HEK293 (cell line): ENCODE data around the gene PEAK3.

Source experiments
- CTCF ChIP-seq: fragments of 450-650 bp; formaldehyde crosslinking; IDR thresholded peaks from 2 replicates; pipeline ENCODE4 v1.5.1; 2016; ENCODE audit warnings: missing biosample characterization, missing genetic modification characterization
- HOXC10 ChIP-seq: sonication (generic); formaldehyde crosslinking; IDR thresholded peaks from 2 replicates; pipeline ENCODE4 v1.8.1; 2023; ENCODE audit warnings: mild to moderate bottlenecking, missing genetic modification reagents
- MZF1 ChIP-seq: fragments of 450-650 bp; formaldehyde crosslinking; IDR thresholded peaks from 2 replicates; pipeline ENCODE4 v1.5.1; 2017; ENCODE audit warnings: missing biosample characterization, missing genetic modification characterization, borderline replicate concordance
- REST ChIP-seq: fragments of 450-650 bp; formaldehyde crosslinking; IDR thresholded peaks from 2 replicates; pipeline ENCODE4 v1.5.1; 2016; ENCODE audit warnings: missing biosample characterization, missing genetic modification characterization
- SP2 ChIP-seq: fragments of 450-650 bp; formaldehyde crosslinking; IDR thresholded peaks from 2 replicates; pipeline ENCODE4 v1.5.1; 2016; ENCODE audit warnings: missing biosample characterization, missing genetic modification characterization
- SP7 ChIP-seq: fragments of 450-650 bp; formaldehyde crosslinking; IDR thresholded peaks from 2 replicates; pipeline ENCODE4 v1.5.1; 2016; ENCODE audit warnings: missing biosample characterization, missing genetic modification characterization
- TCF7L2 ChIP-seq: IDR thresholded peaks from 2 replicates; pipeline ENCODE4 v1.6.1; 2011; ENCODE audit warnings: low read depth, mild to moderate bottlenecking, inconsistent platforms, low read length, moderate library complexity, borderline replicate concordance
- ZBTB44 ChIP-seq: fragments of 450-650 bp; IDR thresholded peaks from 2 replicates; pipeline ENCODE4 v1.5.1; 2018; ENCODE audit warnings: missing biosample characterization, mild to moderate bottlenecking, missing genetic modification characterization
- ZEB2 ChIP-seq: fragments of 450-650 bp; formaldehyde crosslinking; IDR thresholded peaks from 2 replicates; pipeline ENCODE4 v1.5.1; 2016; ENCODE audit warnings: missing biosample characterization, missing genetic modification characterization
- ZNF266 ChIP-seq: fragments of 450-650 bp; formaldehyde crosslinking; IDR thresholded peaks from 2 replicates; pipeline ENCODE4 v1.5.1; 2016; ENCODE audit warnings: missing biosample characterization, missing genetic modification characterization, low read depth
- ZNF37A ChIP-seq: fragments of 450-650 bp; IDR thresholded peaks from 2 replicates; pipeline ENCODE4 v1.5.1; 2018; ENCODE audit warnings: missing biosample characterization, missing genetic modification characterization
- ZNF692 ChIP-seq: fragments of 450-650 bp; formaldehyde crosslinking; IDR thresholded peaks from 2 replicates; pipeline ENCODE4 v1.5.1; 2016; ENCODE audit warnings: missing biosample characterization, missing genetic modification characterization
- ZSCAN5A ChIP-seq: fragments of 450-650 bp; formaldehyde crosslinking; IDR thresholded peaks from 2 replicates; pipeline ENCODE4 v1.5.1; 2016; ENCODE audit warnings: missing biosample characterization, missing genetic modification characterization

- no peak for TF ChIP-seq ZSCAN5A (tag by site-specific recombination)
- no peak for TF ChIP-seq CTCF (tag by site-specific recombination)
- no peak for TF ChIP-seq ZNF266 (tag by site-specific recombination)
- TF ChIP-seq REST (tag by site-specific recombination) = no peak
- no peak for TF ChIP-seq TCF7L2
- TF ChIP-seq ZNF692 (tag by site-specific recombination) = no peak
- no peak for TF ChIP-seq ZNF37A (tag by site-specific recombination)
- TF ChIP-seq MZF1 (tag by site-specific recombination) = no peak
- TF ChIP-seq ZBTB44 = no peak
- TF ChIP-seq SP2 (tag by site-specific recombination) = no peak
- TF ChIP-seq HOXC10 (CRISPR knock-in tag) = no peak
- TF ChIP-seq SP7 (tag by site-specific recombination) = no peak
- TF ChIP-seq ZEB2 = no peak
These were observed 39.0 kb upstream of the PEAK3 start for GRCh38 chr19:2320939-2321338.
